Pancreas (tissue), 10 donors: Measurements from ENCODE around the gene GRK4. TPM values are rescaled to one million over a fixed set of nuclear protein-coding genes. Genes with fewer than 3 reads are reported as not detected.
"Not testable (repeated sequence)": the region's sequence is repeated elsewhere in the genome, so short reads cannot be mapped to it uniquely, and the experiment has no call there.

Experiments
- ATAC-seq, 4 donors: fragments of 200-7000 bp; cut with Tn5 transposase; one replicate each; pipeline versions ENCODE4 v1.8.0 to v1.9.1; 2020; ENCODE audit warnings: mild to moderate bottlenecking in 4 of 4, moderate library complexity in 4 of 4
- DNase-seq, 6 donors: peaks; one replicate each; pipeline ENCODE4 v3.0.0-alpha.2; 2020
- FAIRE-seq: peaks from 2 replicates; lab custom pipeline; 2012; peaks lifted over from hg19 to GRCh38; lab: Jason Lieb, UNC
- H3K27ac ChIP-seq, 4 donors: fragments of 200-600 bp; sonication (generic); 1 replicate in 3 of 4; 2 replicates in 1 of 4; pipeline versions ENCODE4 v1.5.0 to v1.8.0; 2020
- H3K27me3 ChIP-seq, 4 donors: fragments of 200-600 bp; one replicate each; pipeline ENCODE4 v1.8.0; 2021
- H3K36me3 ChIP-seq, 3 donors: fragments of 200-600 bp; sonication (generic) in 1 of 3; one replicate each; pipeline versions ENCODE4 v1.5.0 to v1.8.0; 2020 to 2021
- H3K4me1 ChIP-seq, 3 donors: fragments of 200-600 bp; one replicate each; pipeline ENCODE4 v1.8.0; 2021
- H3K4me3 ChIP-seq, 4 donors: fragments of 200-600 bp; sonication (generic) in 2 of 4; one replicate each; pipeline versions ENCODE4 v1.5.0 to v1.8.0; 2020 to 2021
- H3K9me3 ChIP-seq, 4 donors: fragments of 200-600 bp; one replicate each; pipeline ENCODE4 v1.8.0; 2021
- WGBS, 2 donors: extraction: QIAGEN DNeasy Blood & Tissue Kit; methylation state at CpG; one replicate each; pipeline ENCODE4 v1.1.7; 2013; 5-methylcytosine and 5-hydroxymethylcytosine counted together
- intact Hi-C, 3 donors: fragments of 100-400 bp; cut with DNase I; formaldehyde crosslinking; loops; one replicate each; pipeline versions ENCODE4 v1.11.1 to v1.14.2; 2022
- polyA plus RNA-seq, 2 donors: library from polyadenylated mRNA; stranded (reverse); fragments of 200-250 nt; gene quantifications; one replicate each; pipeline ENCODE4 v1.2.3, GENCODE V29; 2013
- total RNA-seq, 6 donors: library from RNA; stranded (reverse); fragmentation: NEBNext Ultra II Directional in 4 of 6; extraction: Animal tissue kit (Norgen Biotek cat#: 25700) in 4 of 6; gene quantifications; one replicate each; pipeline versions ENCODE4 v1.2.1 to v1.2.4, GENCODE V29; 2021 to 2023
- TF ChIP-seq, protein P1 (sequence below), 4 donors: fragments of 200-600 bp; sonication (generic) in 3 of 4; IDR thresholded peaks; one replicate each; pipeline versions ENCODE4 v1.5.0 to v1.8.0; 2021; ENCODE audit warnings: antibody characterized with exemption in 4 of 4
- donor health status: healthy with polysubstance abuse.
- donor health status: DM: no; HTN: no; CAD: no; lungs with moderate emphysema.
- donor health status: DM: no; HTN: no; CAD: no.
- donor health status: control.
- donor health status: control.
- donor health status: Bipolar disorder and iron deficiency.
- donor health status: DM: yes; HTN: yes; CAD: no.
- donor health status: DM: no; HTN: no; CAD: no.
- donor health status: DM: no; HTN: no; CAD: no.
- donor health status: DM: yes; HTN: yes; CAD: no.

The GRK4 gene
- total and polyA plus RNA-seq, 8 donors = 4.6 to 9.7 (median 5.7) TPM

DNA sequence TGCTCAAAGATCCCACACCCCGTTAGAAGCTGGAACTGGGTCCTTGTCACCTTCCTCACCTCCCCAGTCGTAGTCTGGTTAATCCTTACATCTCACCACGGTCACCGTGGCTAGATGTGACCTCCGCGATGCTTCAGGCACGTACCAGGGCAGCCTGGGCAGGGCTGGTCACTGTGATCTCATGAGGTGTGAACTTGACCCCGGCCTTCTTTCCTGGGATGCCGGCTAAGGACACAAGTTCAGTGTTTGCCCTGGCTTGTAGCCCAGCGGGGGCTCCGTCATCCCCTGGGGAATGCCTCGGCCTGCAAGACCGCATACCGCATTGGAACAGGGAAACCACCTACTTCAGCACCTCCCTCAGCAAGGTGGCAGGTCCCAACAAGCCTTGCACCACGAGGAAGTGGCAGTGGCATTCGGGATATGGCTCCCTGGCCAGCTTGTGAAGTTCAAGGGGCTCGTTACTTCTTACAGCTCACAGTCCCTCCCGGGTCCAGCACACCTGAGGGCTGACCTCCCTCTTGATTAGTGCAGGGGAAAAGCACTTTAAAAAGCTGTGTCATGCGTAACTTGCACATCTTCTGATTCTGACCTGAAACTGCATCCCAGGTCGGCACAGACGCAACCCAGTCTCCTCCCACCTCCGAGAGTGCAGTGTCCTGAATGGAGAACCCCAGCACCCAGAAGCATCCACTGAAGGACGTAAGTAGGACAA is 26.1 kb upstream of the GRK4 start:
- ATAC-seq = peak in 1 of 4 donors; percentile 10

DNA sequence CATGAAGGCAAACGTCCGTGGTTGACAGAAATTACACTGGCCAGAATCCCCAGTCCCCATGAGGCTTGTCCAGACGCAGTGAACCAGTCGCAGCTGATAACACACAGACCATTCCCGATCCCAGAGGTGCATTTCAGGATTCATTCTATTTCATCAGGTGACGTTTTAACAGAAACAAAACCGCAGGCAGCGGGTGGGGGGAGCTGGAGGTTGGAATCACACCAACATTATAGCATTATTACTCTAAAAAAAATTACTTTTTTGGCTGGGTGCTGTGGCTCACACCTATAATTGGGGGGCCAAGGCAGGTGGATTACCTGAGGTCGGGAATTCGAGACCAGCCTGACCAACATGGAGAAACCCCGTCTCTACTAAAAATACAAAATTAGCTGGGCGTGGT is 25.4 kb upstream of the GRK4 start:
- H3K4me1 ChIP-seq = peaks cover 0 to 11% (median 3%) of the 10 kb centered on the region in 3 donors
- peak in 4 of 6 donors; percentile 3 to 28 (median 8) for DNase-seq
- no peak overlapping the region for H3K4me3 ChIP-seq
- 69 to 70% methylated on average over 12 of the region's 12 CpGs for WGBS, 2 donors
- no peak for FAIRE-seq
- H3K27me3 ChIP-seq = no peaks in the 10 kb centered on the region
- H3K27ac ChIP-seq = no peak overlapping the region
- H3K9me3 ChIP-seq = no peaks in the 10 kb centered on the region
- TF ChIP-seq, protein P1, sequence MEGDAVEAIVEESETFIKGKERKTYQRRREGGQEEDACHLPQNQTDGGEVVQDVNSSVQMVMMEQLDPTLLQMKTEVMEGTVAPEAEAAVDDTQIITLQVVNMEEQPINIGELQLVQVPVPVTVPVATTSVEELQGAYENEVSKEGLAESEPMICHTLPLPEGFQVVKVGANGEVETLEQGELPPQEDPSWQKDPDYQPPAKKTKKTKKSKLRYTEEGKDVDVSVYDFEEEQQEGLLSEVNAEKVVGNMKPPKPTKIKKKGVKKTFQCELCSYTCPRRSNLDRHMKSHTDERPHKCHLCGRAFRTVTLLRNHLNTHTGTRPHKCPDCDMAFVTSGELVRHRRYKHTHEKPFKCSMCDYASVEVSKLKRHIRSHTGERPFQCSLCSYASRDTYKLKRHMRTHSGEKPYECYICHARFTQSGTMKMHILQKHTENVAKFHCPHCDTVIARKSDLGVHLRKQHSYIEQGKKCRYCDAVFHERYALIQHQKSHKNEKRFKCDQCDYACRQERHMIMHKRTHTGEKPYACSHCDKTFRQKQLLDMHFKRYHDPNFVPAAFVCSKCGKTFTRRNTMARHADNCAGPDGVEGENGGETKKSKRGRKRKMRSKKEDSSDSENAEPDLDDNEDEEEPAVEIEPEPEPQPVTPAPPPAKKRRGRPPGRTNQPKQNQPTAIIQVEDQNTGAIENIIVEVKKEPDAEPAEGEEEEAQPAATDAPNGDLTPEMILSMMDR (IDR thresholded peaks at IDR 0.05) = no peak
- no peak for ATAC-seq
- H3K36me3 ChIP-seq = peaks cover 0 to 36% (median 15%) of the 10 kb centered on the region in 3 donors
- intact Hi-C loops = loop anchor here in 2 of 3 donors (10.0 kb wide), 1 partner anchor 173 kb away; no protein-coding TSS in a partner anchor

More for the DNA sequence above, 26.1 kb upstream of the GRK4 start:
- H3K4me1 ChIP-seq = peaks cover 0 to 11% (median 3%) of the 10 kb centered on the region in 3 donors
- peaks cover 0 to 30% (median 15%) of the 10 kb centered on the region in 3 donors for H3K36me3 ChIP-seq
- no peak overlapping the region for H3K27ac ChIP-seq
- no peak overlapping the region for H3K4me3 ChIP-seq
- DNase-seq = peak; percentile 3 to 74 (median 31)
- TF ChIP-seq, protein P1 (IDR thresholded peaks at IDR 0.05) = no peak
- no peaks in the 10 kb centered on the region for H3K27me3 ChIP-seq
- intact Hi-C loops = loop anchor here in 2 of 3 donors (10.0 kb wide), 1 partner anchor 173 kb away; no protein-coding TSS in a partner anchor
- no peaks in the 10 kb centered on the region for H3K9me3 ChIP-seq
- WGBS, 2 donors = 57 to 66% methylated on average over 23 of the region's 23 CpGs
- FAIRE-seq = no peak

DNA sequence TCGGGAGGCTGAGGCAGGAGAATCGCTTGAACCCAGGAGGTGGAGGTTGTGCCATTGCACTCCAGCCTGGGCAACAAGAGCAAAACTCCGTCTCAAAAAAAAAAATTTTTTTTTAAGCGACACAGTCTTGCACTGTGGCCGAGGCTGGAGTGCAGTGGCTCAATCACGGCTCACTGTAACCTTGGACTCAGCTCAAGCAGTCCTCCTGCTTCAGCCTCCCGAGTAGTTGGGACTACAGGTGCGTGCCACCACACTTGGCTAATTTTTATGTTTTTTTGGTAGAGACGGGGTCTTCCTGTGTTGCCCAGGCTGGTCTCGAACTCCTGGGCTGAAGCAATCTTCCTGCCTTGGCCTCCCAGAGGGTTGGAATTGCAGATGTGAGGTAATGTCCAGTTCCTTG is 25.0 kb upstream of the GRK4 start:
- intact Hi-C loops = loop anchor here in 2 of 3 donors (10.0 kb wide), 1 partner anchor 174 kb away; no protein-coding TSS in a partner anchor
- not testable (repeated sequence) for H3K4me3 ChIP-seq, H3K27me3 ChIP-seq, H3K9me3 ChIP-seq, FAIRE-seq, H3K27ac ChIP-seq, ATAC-seq
- peak in 5 of 6 donors; percentile 1 to 20 (median 11) for DNase-seq
- 93 to 96% methylated on average over 10 of the region's 10 CpGs for WGBS, 2 donors
- H3K4me1 ChIP-seq = peaks cover 0 to 11% (median 3%) of the 10 kb centered on the region in 3 donors
- peaks cover 0 to 39% (median 15%) of the 10 kb centered on the region in 3 donors for H3K36me3 ChIP-seq

DNA sequence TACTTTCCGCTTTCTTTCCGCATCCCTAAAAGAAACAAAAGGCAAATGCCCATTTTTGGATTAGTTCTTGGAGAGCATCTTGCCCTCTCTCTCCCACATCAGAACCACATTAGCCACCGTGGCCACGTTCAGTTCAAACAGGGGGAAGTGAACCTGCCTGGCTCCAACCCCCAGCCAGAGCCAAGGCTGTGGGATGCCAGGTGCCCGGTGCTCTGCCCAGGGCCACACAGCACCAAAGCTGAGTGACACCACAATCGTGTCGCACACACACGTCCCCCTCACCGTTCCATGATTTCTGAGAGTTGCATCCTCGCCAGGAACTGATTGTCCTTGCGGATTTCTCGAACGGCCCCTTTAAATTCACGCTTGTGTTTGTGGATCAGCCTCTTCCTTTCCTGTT is 24.5 kb upstream of the GRK4 start:
- no peak overlapping the region for H3K4me3 ChIP-seq
- peak in 5 of 6 donors; percentile 3 to 26 (median 15) for DNase-seq
- H3K27ac ChIP-seq = no peak overlapping the region
- H3K4me1 ChIP-seq = peaks cover 0 to 8% (median 3%) of the 10 kb centered on the region in 3 donors
- no peak for FAIRE-seq
- H3K9me3 ChIP-seq = no peaks in the 10 kb centered on the region
- intact Hi-C loops = loop anchor here in 2 of 3 donors (10.0 kb wide), 1 partner anchor 174 kb away; no protein-coding TSS in a partner anchor
- H3K27me3 ChIP-seq = no peaks in the 10 kb centered on the region
- peaks cover 0 to 44% (median 19%) of the 10 kb centered on the region in 3 donors for H3K36me3 ChIP-seq
- 92% methylated on average over 14 of the region's 14 CpGs for WGBS, 2 donors
- ATAC-seq = no peak
- TF ChIP-seq, protein P1 (IDR thresholded peaks at IDR 0.05) = no peak

DNA sequence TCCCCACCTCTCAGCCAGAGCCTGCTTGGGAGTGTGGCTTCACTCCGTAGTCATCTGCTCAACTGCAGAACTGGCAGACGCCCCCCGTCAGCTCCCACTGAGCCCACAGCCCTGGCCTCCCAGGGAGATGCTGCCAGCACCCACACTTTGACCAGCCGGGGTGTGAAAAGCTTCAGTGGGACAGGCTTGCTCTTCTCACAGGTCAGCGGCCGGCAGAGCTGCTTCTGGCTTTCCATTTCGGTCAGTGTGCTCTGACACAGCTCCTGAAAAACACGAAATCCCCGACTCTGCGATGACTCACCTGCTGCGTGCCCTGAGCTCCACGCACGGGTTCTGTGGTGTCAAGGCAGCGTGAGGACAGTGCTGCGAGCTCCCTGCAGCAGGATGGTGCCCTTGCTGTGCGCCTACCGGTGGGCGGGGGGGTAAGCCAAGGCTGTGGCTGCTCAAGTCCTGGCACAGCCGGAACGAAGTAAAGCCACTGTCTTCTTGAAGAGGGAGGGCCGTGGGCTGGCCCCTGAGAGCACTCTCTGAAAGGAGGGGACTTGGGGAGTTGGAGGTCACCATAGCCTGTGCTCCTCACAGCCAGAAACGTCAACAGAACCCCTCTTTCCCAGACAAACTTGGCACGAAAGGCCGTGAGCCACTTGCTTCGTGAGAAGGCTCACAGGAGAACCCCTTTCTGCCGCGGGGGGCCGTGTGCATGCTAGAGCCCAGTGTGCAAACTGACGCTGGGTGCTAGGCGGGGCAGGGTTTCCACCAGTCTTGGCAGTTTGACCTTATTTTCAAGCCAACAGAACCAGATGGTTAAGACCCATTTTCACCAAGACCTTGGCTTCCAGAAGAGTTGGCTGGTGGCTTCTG is 23.8 kb upstream of the GRK4 start:
- DNase-seq = peak in 5 of 6 donors; percentile 1 to 50 (median 15)

More for the DNA sequence above, 23.8 kb upstream of the GRK4 start:
- TF ChIP-seq, protein P1 (IDR thresholded peaks at IDR 0.05) = no peak
- FAIRE-seq (no peak), ATAC-seq (no peak)
- 90 to 91% methylated on average over 30 of the region's 30 CpGs for WGBS, 2 donors
- H3K4me1 ChIP-seq = peaks cover 0 to 8% (median 3%) of the 10 kb centered on the region in 3 donors
- intact Hi-C loops = loop anchor here in 2 of 3 donors (10.0 kb wide), 1 partner anchor 175 kb away; no protein-coding TSS in a partner anchor
- no peak overlapping the region for H3K27ac ChIP-seq
- no peaks in the 10 kb centered on the region for H3K27me3 ChIP-seq
- peaks cover 0 to 49% (median 21%) of the 10 kb centered on the region in 3 donors for H3K36me3 ChIP-seq
- no peaks in the 10 kb centered on the region for H3K9me3 ChIP-seq
- H3K4me3 ChIP-seq = no peak overlapping the region
